Ammon's horn (tissue), 1 donor: ENCODE measurements around the gene HDHD5.

Experiments
- DNase-seq: peaks from one replicate; pipeline ENCODE4 v3.0.0-alpha.2; 2016; ENCODE audit warnings: low spot score

HDHD5 gene

GRCh38 chr22:17120281-17120680 is 38.8 kb downstream of the HDHD5 start:
- no peak for DNase-seq

GRCh38 chr22:17119481-17120202 is 39.4 kb downstream of the HDHD5 start:
- no peak for DNase-seq

- DNase-seq: no peak
Observed at GRCh38 chr22:17118342-17118741, 40.7 kb downstream of the HDHD5 start.

GRCh38 chr22:17117890-17118289 is 41.2 kb downstream of the HDHD5 start:
- no peak for DNase-seq

DNA sequence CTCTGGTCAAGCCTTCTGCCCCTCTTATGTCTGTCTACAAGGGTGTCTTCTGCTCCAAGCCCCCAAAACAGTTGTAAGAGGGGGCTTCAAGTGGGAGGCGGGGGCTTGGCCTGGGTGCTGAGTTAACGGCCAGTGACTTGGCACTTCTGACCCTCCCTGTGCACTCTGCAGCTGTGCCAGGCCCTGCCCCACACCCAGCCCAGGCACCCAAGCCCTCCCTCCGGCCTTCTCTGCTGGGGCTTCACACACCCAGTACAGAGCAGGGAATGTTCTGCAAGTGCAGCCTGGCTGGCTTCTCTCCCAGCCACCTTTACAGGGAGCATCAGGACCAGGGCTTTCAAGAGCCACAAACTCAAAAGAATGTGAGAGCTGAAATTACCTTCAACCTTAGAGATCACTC is 41.7 kb downstream of the HDHD5 start:
- no peak for DNase-seq

- no peak for DNase-seq
Observed at GRCh38 chr22:17116572-17117330, 42.3 kb downstream of the HDHD5 start.

DNA sequence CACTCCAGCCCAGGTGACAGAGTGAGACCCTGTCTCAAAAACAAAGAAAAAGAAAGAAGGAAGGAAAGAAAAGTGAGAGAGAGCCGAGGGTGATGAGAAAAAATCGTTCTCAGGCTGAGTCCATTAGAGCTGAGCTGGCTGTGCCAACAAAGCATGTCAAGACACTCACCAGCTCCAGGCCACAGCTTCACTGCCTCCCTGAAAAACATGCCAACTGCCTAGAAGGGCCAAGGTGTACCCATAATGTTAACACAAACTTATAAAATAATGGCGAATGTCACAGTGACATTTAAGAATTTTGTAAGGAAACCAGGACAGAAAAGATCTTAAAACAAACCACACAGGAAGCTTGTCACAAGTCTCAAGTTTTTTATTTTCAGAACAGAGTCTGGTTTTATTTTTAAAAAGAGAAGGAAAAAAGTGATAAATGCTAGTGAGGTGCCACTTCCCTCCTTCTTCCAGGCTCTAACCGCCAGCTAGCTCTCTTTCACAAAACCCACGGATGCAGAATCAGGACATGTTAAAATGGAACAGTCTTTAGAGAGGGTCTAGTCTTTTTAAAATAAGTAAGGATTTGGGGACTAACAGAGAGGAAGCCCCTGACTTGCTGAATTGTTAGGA is 43.0 kb downstream of the HDHD5 start:
- no peak for DNase-seq

GRCh38 chr22:17115236-17115635 is 43.8 kb downstream of the HDHD5 start:
- no peak for DNase-seq

- DNase-seq: no peak
Observed at GRCh38 chr22:17114898-17115235, 44.2 kb downstream of the HDHD5 start.

- no peak for DNase-seq
Observed at GRCh38 chr22:17114173-17114897, 44.7 kb downstream of the HDHD5 start.

GRCh38 chr22:17113600-17113999 is 45.5 kb downstream of the HDHD5 start:
- DNase-seq: no peak

DNA sequence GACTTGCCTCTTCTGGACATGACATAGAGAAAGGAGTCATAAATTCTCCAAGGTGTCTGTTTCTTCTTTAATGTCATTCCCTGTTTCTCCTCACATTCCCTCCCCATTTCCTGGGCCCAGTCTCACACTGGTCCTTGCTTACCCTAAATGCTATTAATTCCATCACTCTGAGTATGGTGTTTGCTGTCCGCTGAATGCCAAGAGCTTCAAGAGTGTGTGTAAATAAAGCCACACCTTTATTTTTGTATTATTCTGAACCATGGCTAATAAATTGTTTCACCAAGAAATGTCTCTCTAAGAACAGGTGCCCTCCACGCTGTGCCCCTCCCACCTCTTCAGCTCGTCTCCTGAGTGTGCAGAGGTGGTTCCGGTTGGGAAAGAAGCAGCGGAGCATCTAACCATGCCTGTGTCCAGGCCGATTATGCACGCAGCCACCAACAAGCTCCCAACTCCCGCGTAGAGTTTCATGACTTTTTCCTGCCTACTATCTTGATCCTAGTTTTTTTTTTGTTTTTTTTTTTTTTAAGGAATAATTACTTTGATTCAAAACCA is 46.5 kb downstream of the HDHD5 start:
- no peak for DNase-seq

GRCh38 chr22:17110791-17111550 is 48.1 kb downstream of the HDHD5 start:
- DNase-seq: no peak

DNA sequence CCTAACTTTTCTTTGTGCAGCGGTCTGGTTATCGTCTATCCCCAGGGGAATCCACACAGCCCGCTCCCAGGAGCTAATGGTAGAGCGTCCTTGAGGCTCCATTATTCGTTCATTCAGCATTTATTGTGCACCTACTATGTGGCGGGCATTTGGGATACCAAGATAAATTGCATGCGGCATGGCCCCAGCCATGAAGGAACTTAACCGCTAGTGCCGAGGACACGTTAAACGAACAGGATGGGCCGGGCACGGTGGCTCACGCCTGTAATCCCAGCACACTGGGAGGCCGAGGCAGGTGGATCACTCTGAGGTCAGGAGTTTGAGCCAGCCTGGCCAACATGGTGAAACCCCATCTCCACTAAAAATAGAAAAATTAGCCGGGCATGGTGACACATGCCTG is 49.1 kb downstream of the HDHD5 start:
- no peak for DNase-seq

GRCh38 chr22:17109113-17109865 is 49.8 kb downstream of the HDHD5 start:
- no peak for DNase-seq

DNA sequence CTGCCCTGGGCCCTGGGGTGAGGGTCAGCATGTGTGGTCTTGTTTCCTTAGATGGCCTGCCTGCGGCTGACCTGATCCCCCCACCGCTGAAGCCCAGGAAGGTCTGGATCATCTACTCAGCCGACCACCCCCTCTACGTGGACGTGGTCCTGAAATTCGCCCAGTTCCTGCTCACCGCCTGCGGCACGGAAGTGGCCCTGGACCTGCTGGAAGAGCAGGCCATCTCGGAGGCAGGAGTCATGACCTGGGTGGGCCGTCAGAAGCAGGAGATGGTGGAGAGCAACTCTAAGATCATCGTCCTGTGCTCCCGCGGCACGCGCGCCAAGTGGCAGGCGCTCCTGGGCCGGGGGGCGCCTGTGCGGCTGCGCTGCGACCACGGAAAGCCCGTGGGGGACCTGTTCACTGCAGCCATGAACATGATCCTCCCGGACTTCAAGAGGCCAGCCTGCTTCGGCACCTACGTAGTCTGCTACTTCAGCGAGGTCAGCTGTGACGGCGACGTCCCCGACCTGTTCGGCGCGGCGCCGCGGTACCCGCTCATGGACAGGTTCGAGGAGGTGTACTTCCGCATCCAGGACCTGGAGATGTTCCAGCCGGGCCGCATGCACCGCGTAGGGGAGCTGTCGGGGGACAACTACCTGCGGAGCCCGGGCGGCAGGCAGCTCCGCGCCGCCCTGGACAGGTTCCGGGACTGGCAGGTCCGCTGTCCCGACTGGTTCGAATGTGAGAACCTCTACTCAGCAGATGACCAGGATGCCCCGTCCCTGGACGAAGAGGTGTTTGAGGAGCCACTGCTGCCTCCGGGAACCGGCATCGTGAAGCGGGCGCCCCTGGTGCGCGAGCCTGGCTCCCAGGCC is 50.6 kb downstream of the HDHD5 start:
- DNase-seq: no peak

GRCh38 chr22:17107547-17107810 is 51.6 kb downstream of the HDHD5 start:
- no peak for DNase-seq

GRCh38 chr22:17106785-17107546 is 52.1 kb downstream of the HDHD5 start:
- peak; percentile 40 for DNase-seq

DNA sequence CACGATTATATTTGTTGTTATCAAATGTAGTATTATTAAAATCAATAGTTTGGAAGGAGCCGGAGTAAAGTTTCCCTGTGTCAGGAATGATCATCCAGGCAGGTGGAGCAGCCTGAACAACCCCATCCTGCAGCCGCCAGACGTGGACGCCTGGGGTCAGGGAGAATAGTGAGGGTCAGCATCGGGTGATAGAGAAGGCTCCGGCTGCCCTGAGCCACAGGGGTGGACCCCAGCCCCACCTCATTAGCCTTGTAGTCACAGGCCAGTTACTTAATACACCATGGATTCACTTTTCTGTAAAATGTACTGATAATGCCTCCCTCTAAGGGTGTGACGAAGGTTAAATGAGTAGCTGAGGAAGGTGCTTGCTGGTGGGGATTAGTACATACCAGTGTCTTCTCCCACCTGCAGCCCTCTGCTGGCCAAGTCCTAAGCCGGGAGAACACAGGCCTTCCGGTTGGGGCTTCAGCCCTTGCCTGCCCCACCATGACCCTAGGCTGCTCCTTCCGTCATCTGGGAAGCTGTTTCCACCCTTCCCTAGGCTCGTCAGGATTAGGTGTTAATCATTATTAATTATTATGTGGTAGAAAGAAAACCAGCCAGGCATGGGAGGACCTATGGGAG is 52.8 kb downstream of the HDHD5 start:
- DNase-seq: no peak
